HG02763 (cell line): ENCODE results near the gene PRR36.
"Not testable (repeated sequence)": the region's sequence is repeated elsewhere in the genome, so short reads cannot be mapped to it uniquely, and the experiment has no call there.

Source experiments
- ATAC-seq: cut with Tn5 transposase; IDR thresholded peaks from one replicate; pipeline ENCODE4 v1.9.1; 2021; ENCODE audit warnings: mild to moderate bottlenecking, moderate library complexity; ENCODE audit not compliant: unreplicated experiment

Gene PRR36

DNA sequence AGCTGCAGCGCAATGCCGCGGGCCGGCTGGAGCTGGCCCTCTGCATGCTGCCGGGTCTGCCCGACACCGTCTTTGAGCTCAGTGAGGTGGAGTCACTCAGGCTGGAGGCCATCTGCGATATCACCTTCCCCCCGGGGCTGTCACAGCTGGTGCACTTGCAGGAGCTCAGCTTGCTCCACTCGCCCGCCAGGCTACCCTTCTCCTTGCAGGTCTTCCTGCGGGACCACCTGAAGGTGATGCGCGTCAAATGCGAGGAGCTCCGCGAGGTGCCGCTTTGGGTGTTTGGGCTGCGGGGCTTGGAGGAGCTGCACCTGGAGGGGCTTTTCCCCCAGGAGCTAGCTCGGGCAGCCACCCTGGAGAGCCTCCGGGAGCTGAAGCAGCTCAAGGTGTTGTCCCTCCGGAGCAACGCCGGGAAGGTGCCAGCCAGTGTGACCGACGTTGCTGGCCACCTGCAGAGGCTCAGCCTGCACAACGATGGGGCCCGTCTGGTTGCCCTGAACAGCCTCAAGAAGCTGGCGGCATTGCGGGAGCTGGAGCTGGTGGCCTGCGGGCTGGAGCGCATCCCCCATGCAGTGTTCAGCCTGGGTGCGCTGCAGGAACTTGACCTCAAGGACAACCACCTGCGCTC lies 25.7 kb upstream of the PRR36 start:
- ATAC-seq: no peak

GRCh38 chr19:7898967-7899366 lies 24.8 kb upstream of the PRR36 start:
- ATAC-seq: no peak

DNA sequence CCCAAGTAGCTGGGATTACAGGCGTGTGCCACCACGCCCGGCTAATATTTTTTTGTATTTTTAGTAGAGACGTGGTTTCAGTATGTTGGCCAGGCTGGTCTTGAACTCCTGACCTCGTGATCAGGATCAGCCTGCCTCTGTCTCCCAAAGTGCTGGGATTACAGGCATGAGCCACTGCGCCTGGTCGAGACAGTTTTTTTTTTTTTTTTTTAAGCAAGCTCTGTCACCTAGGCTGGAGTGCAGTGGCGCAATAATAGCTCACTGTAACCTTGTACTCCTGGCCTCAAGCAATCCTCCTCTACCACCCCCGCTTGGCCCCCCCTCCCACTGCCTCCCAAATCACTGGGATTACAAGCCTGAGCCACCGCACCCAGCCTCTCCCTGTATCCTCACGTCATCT lies 23.1 kb upstream of the PRR36 start:
- no peak for ATAC-seq

DNA sequence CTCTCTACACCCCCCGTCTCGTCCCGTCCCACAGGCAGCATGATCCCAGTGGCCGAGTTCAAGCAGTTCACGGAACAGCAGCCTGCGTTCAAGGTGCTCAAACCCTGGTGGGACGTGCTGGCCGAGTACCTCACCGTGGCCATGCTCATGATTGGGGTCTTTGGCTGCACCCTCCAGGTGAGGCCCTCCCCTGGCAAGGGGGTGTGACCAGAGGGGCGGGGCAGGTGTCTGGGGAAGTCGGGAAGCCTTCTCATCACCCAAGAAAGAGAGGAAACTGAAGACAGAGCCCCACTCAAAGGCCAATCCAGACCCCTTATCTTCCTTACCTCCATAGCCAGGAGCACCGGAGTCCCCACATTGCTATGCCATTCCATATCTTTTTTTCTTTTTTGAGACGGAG lies 21.4 kb upstream of the PRR36 start:
- no peak for ATAC-seq

DNA sequence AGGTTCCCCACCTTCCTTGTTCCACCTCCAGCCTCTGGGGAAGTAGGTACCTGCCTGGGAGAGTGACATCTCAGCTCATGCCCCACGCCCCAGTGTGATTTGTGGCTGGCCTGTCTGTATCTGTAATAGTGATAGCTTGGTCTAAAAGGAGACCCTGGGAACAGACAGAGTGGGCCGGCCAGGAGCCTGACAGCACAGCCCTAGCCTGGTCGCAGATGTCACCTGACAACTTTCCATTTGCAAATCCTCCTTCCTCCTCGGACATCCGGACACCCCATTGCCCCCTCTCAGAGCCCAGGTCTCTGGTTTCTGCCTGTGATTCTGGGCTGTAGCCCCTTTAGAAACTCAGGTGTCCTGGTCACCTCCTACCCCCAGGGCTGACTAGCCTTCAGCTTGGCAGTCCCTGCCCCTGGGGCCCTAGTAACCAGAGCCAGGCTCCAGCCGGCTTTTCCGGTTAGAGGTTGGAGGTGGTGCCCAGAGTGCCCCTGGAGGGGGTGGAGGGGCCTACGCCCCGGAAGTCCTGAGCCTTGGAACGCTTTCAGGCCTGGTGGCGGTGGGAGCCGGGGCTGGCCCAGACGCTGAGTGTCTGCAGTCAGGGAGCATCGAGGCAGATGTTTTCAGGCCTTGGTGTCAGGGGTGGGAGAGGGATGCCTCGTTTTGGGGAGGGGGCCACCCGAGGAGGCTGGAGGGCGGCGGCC lies 20.6 kb upstream of the PRR36 start:
- ATAC-seq: no peak

DNA sequence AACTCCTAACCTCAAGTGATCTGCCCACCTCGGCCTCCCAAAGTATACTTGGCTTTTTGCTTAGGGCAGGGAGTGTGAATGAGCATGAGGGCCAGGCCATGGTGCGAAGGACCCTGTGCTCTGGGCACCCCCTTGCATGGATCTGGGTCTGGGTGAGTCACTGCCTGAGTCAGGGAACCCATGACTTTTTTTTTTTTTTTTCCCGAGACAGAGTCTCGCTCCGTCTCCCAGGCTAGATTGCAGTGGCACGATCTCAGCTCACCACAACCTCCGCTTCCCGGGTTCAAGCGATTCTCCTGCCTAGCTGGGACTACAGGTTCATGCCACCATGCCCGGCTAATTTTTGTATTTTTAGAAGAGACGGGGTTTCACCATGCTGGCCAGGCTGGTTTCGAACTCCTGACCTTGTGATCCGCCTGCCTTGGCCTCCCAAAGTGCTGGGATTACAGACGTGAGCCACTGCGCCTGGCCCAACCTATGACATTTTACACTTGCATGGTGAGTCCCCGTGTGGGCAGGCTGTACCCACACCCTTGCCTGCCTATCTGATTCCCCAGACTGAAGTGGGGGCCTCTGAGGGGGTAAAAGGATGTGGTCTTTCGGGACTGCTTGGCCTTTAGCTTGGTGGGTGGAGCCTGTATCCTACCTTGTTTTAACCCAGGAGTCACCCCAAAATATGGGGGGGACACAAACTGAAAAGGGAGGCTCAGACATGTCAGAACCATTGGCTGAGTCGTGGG lies 19.3 kb upstream of the PRR36 start:
- ATAC-seq: not testable (repeated sequence)

DNA sequence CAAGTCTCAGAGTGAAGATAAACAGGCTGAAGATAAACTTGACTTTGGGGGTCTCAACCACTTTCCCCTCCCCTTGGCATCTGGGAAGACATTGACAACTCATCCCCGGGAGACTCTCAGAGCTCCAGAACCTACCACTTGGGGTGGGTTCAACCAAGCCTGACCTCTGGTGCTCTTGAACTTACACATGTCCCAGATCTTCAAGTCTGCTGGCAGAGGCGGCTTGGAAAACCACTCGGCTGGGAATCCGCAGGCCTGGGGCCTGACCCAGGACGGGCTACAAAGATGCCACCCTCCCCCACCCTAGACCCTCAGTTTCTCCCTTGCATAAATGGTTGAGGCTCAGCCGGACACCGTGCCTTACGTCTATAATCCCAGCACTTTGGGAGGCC lies 14.6 kb upstream of the PRR36 start:
- no peak for ATAC-seq

DNA sequence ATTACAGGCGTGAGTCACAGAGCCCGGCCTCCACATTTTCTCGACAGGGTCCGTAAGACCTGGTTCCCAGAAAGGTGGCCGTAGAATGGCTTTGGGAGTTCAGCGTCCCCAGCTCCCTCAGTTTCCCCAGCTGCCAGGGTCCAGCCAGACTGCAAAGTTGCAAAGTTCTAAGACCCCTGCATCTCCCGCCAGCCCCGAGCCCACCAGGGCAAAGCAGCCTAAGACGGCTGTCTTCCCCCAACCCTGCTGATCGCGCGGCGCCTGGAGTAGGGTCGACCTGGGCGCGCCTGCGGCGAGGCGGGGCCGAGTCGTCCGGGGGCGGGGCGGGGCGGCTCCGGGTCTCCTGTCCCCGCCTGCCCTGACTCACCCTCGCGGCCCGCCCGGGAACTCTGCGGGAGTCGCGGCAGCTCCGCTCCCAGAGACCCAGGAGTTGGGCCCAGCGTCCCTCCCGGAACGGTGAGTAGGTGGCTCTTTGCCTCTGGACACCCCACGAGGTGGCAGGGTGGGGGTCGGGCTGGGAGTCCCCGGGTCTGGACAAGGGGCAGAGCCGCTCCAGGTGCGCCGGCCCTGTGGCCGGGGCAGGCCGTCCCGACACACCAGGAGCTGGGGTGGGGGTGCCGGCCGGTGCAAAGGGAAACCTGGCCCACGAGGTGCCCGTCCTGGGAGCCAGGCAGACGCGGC lies 14.1 kb upstream of the PRR36 start, which contains the start of gene LRRC8E:
LRRC8E (plus strand) TSS at position 366 of the 681 bp plus-strand sequence. CDS start 7,094 bp downstream, outside the sequence.
- ATAC-seq: no peak

GRCh38 chr19:7887408-7888144 lies 13.4 kb upstream of the PRR36 start:
- ATAC-seq: no peak

GRCh38 chr19:7885818-7886217 lies 11.6 kb upstream of the PRR36 start:
- no peak for ATAC-seq

DNA sequence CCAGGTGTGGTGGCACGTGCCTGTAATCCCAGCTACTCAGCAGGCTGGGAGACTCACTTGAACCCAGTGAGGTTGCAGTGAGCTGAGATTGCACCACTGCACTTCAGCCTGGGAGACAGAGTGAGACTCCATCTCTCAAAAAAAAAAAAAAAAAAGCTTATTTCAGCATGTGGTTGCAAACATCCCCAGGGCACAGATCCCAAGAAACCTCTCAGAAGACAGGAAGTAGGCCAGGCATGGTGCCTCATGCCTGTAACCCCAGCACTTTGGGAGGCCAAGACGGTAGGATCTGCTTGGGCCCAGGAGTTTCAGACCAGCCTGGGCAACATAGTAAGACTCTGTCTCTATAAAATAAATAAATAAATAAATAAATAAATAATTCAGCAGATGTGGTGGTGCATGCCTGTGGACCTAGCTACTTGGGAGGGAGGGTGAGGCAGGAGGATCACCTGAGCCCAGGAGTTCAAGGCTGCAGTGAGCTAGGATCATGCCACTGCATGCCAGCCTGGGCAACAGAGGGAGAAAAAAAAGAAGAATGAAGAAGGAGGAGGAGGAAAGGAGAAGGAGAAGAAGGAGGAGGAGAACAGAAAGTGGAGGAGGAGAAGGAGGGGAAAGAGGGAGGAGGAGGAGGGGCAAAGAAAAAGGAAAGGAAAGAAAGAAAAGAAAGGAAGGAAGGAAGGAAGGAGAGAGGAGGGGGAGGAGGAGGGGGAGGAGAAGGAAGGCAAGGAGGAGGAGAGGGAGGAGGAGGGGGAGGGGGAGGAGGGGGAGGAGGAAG lies 9.8 kb upstream of the PRR36 start:
- ATAC-seq: no peak

GRCh38 chr19:7883105-7883504 lies 8.9 kb upstream of the PRR36 start:
- ATAC-seq: no peak

GRCh38 chr19:7881910-7882309 lies 7.7 kb upstream of the PRR36 start:
- ATAC-seq: no peak

DNA sequence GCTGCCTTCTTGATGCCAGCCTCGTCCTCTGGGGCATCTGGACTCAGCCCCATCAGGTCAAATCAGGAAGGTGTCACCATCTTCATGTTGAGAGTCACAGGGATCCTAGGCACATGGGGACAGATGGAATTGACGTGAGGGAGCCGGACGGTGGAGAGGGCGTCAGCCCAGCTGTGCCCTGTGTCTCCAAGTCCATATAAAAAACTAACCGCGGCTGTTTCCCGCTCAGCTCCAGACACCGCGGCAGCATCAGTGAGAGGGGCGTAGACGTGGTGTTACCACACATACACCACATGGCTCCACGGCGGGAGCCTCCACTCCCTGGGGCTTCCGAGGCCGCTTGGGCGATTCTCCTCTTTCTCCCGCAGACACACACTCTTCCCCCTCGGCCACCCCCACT lies 5.6 kb upstream of the PRR36 start:
- ATAC-seq: no peak

GRCh38 chr19:7879111-7879807 lies 5.1 kb upstream of the PRR36 start:
- no peak for ATAC-seq

DNA sequence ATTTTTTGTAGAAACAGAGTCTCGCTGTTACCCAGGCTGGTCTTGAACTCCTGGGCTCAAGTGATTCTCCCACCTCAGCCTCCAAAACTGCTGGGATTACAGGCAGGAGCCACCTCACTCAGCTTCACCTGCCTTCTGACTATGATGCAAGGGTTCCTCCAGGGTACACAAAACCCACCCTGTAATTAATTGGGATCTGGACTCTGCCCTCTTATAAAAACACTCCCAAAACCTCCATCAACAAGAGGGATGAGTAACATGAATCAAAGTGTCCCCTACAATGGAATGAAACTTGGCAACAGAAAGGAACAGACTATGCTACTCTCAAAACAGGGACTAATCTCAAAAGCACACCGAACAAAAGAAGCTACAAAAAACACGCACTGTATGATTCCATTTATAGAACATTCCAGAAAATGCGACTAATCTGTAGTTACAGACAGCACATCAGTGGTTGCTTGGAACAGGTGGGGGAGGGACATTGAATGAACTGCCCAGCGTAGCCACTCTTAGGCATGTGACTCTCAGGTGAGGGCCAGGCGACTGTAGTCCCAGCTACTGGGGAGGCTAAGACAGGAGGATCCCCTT lies 3.2 kb upstream of the PRR36 start:
- ATAC-seq: no peak

GRCh38 chr19:7874897-7875273 lies 695 bp upstream of the PRR36 start:
- ATAC-seq: no peak

DNA sequence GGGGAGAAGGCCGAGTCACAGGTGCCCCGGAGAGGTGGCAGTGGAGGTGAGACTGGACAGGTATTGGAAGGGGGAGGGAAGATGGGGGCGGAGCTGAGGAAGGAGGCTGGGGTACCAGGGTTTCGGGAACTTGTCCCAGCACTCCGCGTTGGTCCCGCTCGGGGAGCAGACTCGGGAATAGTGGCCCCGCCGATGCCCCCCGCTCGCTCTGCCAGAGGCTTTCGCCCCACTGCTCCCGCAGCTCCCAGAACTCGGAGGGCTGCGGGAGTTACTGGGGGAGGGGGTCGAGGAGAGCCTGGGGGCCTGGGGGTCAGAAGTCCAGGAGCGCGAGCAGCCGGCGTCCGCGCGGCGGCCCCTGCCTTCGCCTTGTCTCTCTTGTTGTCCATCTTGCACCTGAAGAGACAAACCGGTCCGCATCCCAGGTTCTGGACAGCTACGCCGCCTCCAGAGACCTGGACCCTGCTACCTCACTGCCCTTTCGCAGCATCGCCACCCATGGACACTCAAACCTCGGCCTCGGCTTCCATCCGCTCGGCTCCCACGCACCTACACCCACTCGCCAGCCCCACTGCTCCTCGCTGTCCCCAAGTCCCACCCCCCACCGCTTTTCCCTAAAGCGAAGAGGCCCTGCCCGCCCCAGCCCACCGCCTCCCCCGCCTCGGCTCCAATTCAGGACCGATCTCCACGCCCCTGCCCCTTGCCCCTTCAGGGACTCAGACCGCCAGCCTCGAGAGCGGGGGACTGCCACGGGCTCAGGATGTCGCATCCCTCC lies 700 bp downstream of the PRR36 start:
- ATAC-seq: no peak
